ENCODE results near the gene KLHL29.
A peak's percentile ranks its signal among the peaks of the same experiment; 100 is the strongest.

The KLHL29 gene

GRCh38 chr2:23423062-23423872 is 38.3 kb downstream of the KLHL29 start:
- no peak for DNase-seq (ENCODE audit: low spot score)

DNA sequence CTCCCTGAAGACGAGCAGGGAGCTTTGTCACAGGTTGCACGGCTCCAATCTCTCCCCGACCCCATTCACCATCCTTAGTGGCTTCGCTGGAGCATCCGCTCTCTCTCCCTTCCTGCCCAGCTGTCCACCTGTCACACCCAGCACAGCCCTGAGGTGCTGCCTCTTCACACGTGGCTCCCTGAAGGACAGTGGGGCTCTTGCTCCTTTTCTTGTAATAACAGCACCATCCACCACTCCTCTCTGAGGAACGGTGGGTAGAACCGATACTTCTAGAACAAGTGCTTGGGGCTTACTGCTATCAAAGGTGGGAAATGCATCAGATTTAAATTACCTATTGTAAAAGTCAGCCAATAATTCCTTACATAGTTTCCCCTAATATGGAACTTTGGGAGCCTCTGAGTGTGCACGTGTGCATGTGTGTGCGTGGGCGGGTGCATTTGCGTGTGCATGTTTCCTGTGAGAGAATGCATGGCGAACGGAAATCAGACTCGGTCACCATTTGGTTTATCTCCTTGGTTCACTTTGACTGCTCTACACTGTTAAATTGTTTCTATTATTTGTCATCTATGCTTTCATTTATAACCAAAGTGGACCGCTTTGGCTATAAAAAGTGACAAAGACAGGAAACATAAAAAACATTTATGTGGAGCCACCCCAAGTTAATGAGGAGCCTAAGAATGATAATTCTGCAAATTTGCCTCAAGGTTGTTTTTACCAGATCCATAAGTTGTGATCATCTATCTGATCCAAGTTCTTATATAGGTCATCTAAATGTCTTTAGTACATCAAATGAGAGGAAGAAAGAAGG is 39.1 kb downstream of the KLHL29 start:
- DNase-seq (ENCODE audit: low spot score), result no peak

DNA sequence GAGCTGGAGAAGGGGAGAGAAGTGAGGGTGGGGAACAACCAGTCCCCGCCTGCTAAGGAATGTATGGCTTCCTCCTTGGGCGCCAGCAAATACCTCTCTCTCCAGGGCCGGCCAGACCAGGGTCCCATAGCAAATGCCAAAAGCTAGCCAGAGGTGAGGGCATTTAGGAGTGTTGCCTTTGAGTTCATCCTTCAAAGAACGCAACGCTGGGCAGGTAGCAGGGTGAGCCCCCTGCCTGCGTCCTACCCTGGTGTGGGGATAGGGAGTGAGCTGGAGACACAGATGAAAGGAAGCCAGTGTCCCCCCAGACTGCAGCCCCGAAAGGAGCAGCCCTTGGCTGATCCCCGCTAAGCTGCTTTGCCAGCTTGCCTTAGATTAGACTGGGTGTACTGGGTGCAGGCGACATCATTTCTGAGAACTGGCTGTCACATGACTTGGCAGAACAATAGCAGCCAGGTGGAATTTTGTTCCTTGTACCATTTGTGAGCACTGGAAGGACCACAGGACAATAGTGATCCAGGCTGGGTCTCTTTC is 40.4 kb downstream of the KLHL29 start:
- DNase-seq (ENCODE audit: low spot score), result no peak

DNA sequence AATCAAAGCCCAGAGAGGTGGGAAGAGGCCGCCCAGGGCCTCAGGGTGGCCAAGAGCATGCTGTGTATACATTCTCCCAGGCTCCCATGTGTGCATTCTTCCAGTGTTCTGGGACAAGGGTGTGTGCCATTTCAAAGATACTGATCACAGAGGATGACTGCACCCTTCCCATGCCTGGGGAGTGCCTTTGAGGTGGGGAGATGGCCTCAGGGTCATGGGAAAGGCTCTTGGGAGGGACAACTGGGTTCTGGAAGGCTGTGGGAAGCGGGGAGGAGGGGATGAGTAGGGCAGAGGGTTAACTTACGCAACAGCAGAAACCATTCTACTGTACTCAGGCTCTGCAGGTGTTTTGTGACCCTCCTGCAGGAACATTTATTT is 40.9 kb downstream of the KLHL29 start:
- DNase-seq (ENCODE audit: low spot score), result no peak

GRCh38 chr2:23426263-23426905 is 41.4 kb downstream of the KLHL29 start:
- peak; percentile 80 for DNase-seq (ENCODE audit: low spot score)

GRCh38 chr2:23427350-23427749 is 42.4 kb downstream of the KLHL29 start:
- DNase-seq (ENCODE audit: low spot score), result no peak

- DNase-seq (ENCODE audit: low spot score), result no peak
Observed at GRCh38 chr2:23427976-23428375, 43.0 kb downstream of the KLHL29 start.

DNA sequence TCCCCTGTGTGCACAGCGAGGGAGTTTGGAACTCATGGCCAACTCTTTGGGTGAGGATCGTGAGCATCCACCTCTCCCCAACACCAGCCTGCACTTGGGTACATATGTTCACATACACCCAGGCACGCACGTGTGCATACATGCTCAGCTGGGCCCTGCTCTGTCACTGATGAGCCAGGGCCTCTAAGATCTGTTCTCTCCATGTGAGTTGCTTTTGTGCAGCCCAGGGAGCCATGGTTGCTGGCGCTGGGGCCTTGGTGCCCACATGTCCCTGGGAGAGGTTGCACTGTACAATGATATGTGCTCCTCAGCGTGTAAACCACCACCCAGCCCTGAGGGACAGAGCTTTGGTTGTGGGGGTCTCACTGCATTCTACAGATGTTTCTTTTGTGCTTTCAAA is 44.1 kb downstream of the KLHL29 start:
- DNase-seq (ENCODE audit: low spot score), result no peak

DNA sequence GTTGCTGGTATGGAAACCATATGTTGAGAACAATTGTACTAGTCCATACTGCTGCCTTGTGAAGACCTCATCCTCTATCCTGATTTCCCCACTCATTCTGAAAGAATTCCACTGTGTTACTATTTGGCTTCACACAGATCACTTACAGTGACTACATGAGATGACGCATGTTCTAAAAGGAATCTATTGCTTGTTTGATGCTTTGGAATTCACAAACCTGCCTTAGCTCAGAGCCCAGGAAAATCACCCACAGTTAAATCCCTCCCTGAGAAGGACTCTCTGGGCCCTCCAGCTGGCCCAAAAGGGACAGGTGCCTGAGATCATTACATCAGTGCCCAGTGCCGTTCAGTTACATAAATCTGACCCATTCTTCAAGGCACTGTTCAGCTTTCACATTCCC is 45.3 kb downstream of the KLHL29 start:
- peak; percentile 65 for DNase-seq (ENCODE audit: low spot score)

DNA sequence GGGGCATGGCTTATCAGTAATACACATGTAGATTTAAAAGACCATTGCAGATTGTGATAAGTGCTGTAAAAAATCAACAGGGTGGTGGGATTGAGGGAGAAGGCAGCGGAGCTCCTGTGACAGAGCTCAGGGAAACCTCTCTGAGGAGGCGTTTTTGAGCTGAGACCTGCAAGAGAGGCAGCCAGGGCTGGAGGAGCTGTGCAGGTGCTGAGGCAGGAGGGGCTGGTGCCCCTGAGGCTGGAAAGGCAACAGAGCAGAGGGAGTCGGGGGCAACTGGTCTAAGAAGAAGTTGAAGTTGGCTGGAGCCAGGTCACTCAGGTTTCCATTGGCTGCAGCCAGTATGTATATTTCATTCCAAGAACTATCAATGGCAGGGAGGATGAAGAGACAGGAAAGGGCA is 47.6 kb downstream of the KLHL29 start:
- DNase-seq (ENCODE audit: low spot score), result no peak

DNA sequence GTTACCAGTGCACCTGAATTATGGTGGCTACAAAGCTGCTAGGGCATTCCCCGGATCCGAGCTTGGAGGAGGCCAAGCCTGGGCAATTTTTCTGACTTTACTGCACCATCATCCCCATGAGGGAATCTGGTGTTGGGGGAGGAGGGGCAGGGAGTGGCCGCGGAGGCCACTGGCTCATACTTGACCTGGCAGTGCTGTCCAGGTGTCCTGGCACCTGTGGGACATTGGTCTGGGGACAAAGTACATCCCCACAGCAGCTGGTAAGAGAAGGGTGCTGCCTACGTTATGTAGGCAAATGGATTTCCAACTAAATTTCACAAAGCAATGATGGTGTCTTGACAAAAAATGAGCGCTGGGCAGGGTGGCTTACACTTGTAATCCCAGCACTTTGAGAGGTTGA is 48.3 kb downstream of the KLHL29 start:
- no peak for DNase-seq (ENCODE audit: low spot score)

DNA sequence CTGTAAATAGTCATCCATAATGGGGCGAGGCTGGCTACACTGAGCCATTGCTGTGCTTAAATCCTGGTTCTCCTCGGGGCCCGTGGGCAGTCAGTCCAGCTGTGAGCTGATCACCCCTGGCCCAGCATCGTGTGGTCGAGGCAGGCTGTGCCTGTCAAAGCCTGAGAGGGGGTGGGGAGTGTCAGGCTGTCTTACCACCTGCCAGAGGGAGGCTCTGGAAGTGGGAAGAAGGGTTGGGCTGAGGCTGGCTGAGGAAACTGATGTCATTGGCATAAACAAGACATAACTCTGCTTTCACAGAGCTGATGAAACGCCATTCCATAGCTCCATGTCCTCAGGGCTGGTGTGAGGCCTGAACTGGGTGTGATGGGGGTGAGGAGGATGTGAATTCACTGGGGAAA is 49.7 kb downstream of the KLHL29 start:
- DNase-seq (ENCODE audit: low spot score), result peak; percentile 44

DNA sequence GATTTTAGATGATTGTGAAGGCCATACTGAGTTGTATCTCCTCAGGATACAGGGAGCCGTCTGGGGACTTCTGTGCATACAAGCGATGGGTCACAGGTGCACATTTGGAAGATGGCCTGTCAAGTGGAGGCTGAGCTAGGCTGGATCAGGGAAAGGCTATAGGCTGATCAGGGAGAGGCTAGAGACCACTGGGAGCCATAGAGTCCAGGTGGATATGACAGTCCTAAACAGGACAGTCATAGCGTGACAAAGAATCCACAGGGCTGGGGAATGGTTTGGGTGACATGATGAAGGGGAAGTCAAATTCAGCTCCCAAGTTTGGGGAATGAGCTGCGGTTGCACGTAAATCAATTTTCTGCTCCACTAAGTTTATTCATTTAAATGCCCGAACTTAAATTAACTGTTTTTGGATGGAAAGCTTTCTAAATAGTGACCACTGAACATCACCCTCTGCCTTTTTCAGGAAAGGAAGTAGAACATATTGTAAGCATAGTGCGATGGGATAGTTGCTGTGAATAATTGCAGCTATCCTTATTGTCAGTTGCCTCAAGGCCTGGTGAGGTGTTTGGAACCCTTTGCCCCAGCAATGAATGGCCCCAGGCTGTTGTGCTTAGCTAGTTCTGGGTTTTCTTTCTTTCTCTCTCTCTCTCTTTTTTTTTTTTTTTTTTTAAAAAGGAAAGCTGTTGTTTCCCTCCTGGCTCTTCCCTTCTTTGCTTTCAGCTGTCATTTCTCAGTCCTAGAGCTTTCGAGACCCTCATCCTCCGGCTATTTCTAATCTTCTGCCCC is 50.5 kb downstream of the KLHL29 start:
- DNase-seq (ENCODE audit: low spot score), result no peak

DNA sequence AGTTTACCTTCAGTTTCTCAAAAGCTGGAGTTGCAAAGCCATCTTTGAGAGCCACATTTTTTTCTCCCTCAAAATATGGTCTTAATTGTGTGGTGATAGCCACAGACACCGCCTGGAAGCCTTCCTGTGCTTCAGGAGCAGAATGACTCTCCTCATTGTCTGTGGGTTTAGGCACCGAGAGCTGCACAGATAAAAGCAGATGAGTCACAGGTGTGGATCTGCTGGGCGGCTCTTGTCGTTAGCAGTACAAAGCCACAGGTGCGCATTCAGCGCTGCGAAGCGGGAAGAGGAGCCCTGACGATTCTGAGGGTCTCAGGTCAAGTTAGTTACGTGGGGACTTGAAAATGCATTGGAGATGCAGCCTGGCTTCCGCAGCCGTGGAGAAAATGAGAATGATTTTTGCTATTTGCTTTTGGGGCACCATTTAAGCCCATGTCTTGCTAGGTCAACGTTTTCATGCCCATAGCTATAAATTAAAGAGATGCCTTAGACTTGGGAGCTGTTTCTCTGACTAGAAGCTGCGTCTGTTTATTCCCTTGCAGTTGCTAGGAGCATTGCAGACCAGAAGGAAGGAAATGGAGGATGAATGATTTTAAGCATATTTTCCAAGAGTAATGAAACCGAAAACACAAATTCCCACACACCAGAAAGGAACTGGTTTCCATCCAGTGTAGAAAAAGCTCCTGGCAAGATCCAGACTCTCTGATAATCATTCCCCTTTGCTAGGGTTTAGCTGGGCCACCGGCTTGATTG is 51.5 kb downstream of the KLHL29 start:
- DNase-seq (ENCODE audit: low spot score), result no peak

- no peak for DNase-seq (ENCODE audit: low spot score)
Observed at GRCh38 chr2:23441414-23441813, 56.4 kb downstream of the KLHL29 start.

- peak; percentile 32 for DNase-seq (ENCODE audit: low spot score)
Observed at GRCh38 chr2:23445450-23445868, 60.5 kb downstream of the KLHL29 start.

DNA sequence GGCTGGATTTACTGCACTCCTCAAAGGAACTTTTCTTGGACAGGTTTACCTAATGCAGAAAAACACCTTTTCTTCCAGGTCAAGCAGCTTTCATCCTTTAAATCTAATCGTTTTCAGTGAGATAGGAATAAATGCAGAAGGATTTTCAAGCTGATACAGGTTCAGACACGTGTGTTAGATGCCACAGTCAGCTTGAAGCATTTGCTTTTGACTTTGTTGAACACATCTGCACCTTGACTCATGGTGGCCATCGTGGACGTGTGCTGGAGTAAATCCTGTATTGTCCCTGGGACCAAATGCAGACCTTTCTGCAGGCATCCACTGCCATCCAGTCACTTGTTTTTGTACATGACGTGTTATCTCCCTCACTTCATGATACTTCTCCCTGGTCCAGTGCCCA is 61.9 kb downstream of the KLHL29 start:
- DNase-seq (ENCODE audit: low spot score), result no peak

GRCh38 chr2:23447405-23447804 is 62.4 kb downstream of the KLHL29 start:
- no peak for DNase-seq (ENCODE audit: low spot score)

DNA sequence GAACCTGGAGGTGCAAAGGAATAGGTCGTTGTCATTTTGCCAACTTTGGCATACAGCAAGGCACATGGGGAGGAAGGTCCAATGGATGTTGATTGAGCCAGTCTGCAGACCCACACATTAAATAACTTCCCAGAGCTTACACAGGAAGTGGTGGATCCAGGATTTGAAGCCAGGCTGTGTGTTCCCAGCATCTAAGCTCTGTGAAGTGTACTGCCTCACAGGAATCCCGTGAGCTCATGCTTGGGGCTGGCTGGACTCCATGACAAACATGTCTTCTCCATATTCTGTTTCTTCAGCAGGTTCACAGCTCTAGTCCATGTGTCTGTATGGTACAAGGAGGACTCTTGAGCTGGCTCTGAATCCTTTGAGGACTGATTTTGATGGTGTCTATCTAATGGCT is 63.9 kb downstream of the KLHL29 start:
- DNase-seq (ENCODE audit: low spot score), result no peak

GRCh38 chr2:23449413-23449812 is 64.4 kb downstream of the KLHL29 start:
- DNase-seq (ENCODE audit: low spot score), result no peak

DNA sequence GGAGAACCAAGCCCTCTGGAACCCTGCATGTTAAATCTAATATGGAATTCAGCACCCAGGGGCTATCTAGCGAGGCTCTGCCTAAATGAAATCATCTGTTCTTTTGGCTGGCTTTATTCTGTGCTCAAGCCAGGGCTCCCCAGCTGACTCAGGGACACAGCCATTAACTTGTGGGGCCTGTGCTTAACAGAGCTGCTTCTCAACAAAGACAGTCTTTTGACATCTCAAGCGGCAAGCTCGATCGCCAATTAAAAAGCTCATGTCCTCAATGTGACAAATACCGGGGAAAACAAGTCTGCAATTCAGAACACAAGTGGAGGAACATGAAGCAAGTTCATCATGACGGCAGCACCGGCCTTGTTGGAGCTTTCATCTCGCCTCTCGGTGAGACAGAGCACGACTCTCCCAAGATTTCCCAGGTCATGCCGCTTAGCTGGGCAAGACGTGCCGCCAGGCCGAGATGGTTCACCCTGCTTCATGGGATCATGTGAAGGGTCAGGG is 64.9 kb downstream of the KLHL29 start:
- DNase-seq (ENCODE audit: low spot score), result no peak

Data from AG08396 (cell line).